Pancreas (tissue), 10 donors: ENCODE results near the gene CAPN5. TPM values are rescaled to one million over a fixed set of nuclear protein-coding genes. Genes with fewer than 3 reads are reported as not detected.

Experiments
- ATAC-seq, 4 donors: fragments of 200-7000 bp; cut with Tn5 transposase; one replicate each; pipeline versions ENCODE4 v1.8.0 to v1.9.1; 2020; ENCODE audit warnings: mild to moderate bottlenecking in 4 of 4, moderate library complexity in 4 of 4
- DNase-seq, 6 donors: peaks; one replicate each; pipeline ENCODE4 v3.0.0-alpha.2; 2020
- FAIRE-seq: peaks from 2 replicates; lab custom pipeline; 2012; peaks lifted over from hg19 to GRCh38; lab: Jason Lieb, UNC
- H3K27ac ChIP-seq, 4 donors: fragments of 200-600 bp; sonication (generic); 1 replicate in 3 of 4; 2 replicates in 1 of 4; pipeline versions ENCODE4 v1.5.0 to v1.8.0; 2020
- H3K27me3 ChIP-seq, 4 donors: fragments of 200-600 bp; one replicate each; pipeline ENCODE4 v1.8.0; 2021
- H3K36me3 ChIP-seq, 3 donors: fragments of 200-600 bp; sonication (generic) in 1 of 3; one replicate each; pipeline versions ENCODE4 v1.5.0 to v1.8.0; 2020 to 2021
- H3K4me1 ChIP-seq, 3 donors: fragments of 200-600 bp; one replicate each; pipeline ENCODE4 v1.8.0; 2021
- H3K4me3 ChIP-seq, 4 donors: fragments of 200-600 bp; sonication (generic) in 2 of 4; one replicate each; pipeline versions ENCODE4 v1.5.0 to v1.8.0; 2020 to 2021
- H3K9me3 ChIP-seq, 4 donors: fragments of 200-600 bp; one replicate each; pipeline ENCODE4 v1.8.0; 2021
- CTCF ChIP-seq, 4 donors: fragments of 200-600 bp; sonication (generic) in 3 of 4; IDR thresholded peaks; one replicate each; pipeline versions ENCODE4 v1.5.0 to v1.8.0; 2021; ENCODE audit warnings: antibody characterized with exemption in 4 of 4
- WGBS, 2 donors: extraction: QIAGEN DNeasy Blood & Tissue Kit; methylation state at CpG; one replicate each; pipeline ENCODE4 v1.1.7; 2013; 5-methylcytosine and 5-hydroxymethylcytosine counted together
- intact Hi-C, 3 donors: fragments of 100-400 bp; cut with DNase I; formaldehyde crosslinking; loops; one replicate each; pipeline versions ENCODE4 v1.11.1 to v1.14.2; 2022
- polyA plus RNA-seq, 2 donors: library from polyadenylated mRNA; stranded (reverse); fragments of 200-250 nt; gene quantifications; one replicate each; pipeline ENCODE4 v1.2.3, GENCODE V29; 2013
- total RNA-seq, 6 donors: library from RNA; stranded (reverse); fragmentation: NEBNext Ultra II Directional in 4 of 6; extraction: Animal tissue kit (Norgen Biotek cat#: 25700) in 4 of 6; gene quantifications; one replicate each; pipeline versions ENCODE4 v1.2.1 to v1.2.4, GENCODE V29; 2021 to 2023
- donor health status: healthy with polysubstance abuse.
- donor health status: DM: no; HTN: no; CAD: no; lungs with moderate emphysema.
- donor health status: DM: no; HTN: no; CAD: no.
- donor health status: control.
- donor health status: control.
- donor health status: Bipolar disorder and iron deficiency.
- donor health status: DM: yes; HTN: yes; CAD: no.
- donor health status: DM: no; HTN: no; CAD: no.
- donor health status: DM: no; HTN: no; CAD: no.
- donor health status: DM: yes; HTN: yes; CAD: no.

The CAPN5 gene
- total and polyA plus RNA-seq, 8 donors: 3.3 to 11.0 (median 6.1) TPM

- Histone ChIP-seq H3K4me1 (peaks cover 0 to 15% (median 0%) of the 10 kb centered on the region in 3 donors), H3K4me3 (no peak overlapping the region), H3K36me3 (no peaks in the 10 kb centered on the region), H3K9me3 (no peaks in the 10 kb centered on the region), H3K27me3 (no peaks in the 10 kb centered on the region), H3K27ac (no peak overlapping the region)
- no peak for TF ChIP-seq CTCF (IDR thresholded peaks at IDR 0.05)
- WGBS, 2 donors: 93 to 96% methylated on average over 11 of the region's 11 CpGs
- intact Hi-C loops: no loop called here
- FAIRE-seq: no peak
- no peak for ATAC-seq
- peak in 1 of 6 donors; percentile 6 for DNase-seq
Observed at GRCh38 chr11:77142091-77142975, 75.6 kb downstream of the CAPN5 start.

GRCh38 chr11:77143405-77144020 lies 76.7 kb downstream of the CAPN5 start:
- H3K4me3 ChIP-seq: no peak overlapping the region
- H3K9me3 ChIP-seq: no peaks in the 10 kb centered on the region
- H3K27me3 ChIP-seq: no peaks in the 10 kb centered on the region
- DNase-seq (peak in 2 of 6 donors; percentile 6 to 34), FAIRE-seq (no peak), ATAC-seq (no peak)
- TF ChIP-seq CTCF (IDR thresholded peaks at IDR 0.05): no peak
- H3K36me3 ChIP-seq: no peaks in the 10 kb centered on the region
- H3K4me1 ChIP-seq: peaks cover 0 to 15% (median 0%) of the 10 kb centered on the region in 3 donors
- intact Hi-C loops: no loop called here
- WGBS, 2 donors: 83% methylated on average over 8 of the region's 8 CpGs
- no peak overlapping the region for H3K27ac ChIP-seq

- WGBS, 2 donors: 93 to 95% methylated on average over 9 of the region's 9 CpGs
Observed at GRCh38 chr11:77144196-77144856, 77.6 kb downstream of the CAPN5 start.

GRCh38 chr11:77144857-77145428 lies 78.2 kb downstream of the CAPN5 start:
- Histone ChIP-seq H3K36me3 (no peaks in the 10 kb centered on the region), H3K4me3 (no peak overlapping the region), H3K27me3 (no peaks in the 10 kb centered on the region), H3K27ac (no peak overlapping the region), H3K4me1 (peaks cover 0 to 13% (median 0%) of the 10 kb centered on the region in 3 donors), H3K9me3 (no peaks in the 10 kb centered on the region)
- 76 to 79% methylated on average over 7 of the region's 7 CpGs for WGBS, 2 donors
- FAIRE-seq (no peak), DNase-seq (no peak), ATAC-seq (no peak)
- TF ChIP-seq CTCF (IDR thresholded peaks at IDR 0.05): no peak
- intact Hi-C loops: no loop called here

More at GRCh38 chr11:77144196-77144856, 77.6 kb downstream of the CAPN5 start:
- FAIRE-seq (no peak), ATAC-seq (no peak), DNase-seq (peak in 1 of 6 donors; percentile 29)
- Histone ChIP-seq H3K4me3 (no peak overlapping the region), H3K36me3 (no peaks in the 10 kb centered on the region), H3K27me3 (no peaks in the 10 kb centered on the region), H3K27ac (no peak overlapping the region), H3K4me1 (peaks cover 0 to 15% (median 0%) of the 10 kb centered on the region in 3 donors), H3K9me3 (no peaks in the 10 kb centered on the region)
- no peak for TF ChIP-seq CTCF (IDR thresholded peaks at IDR 0.05)
- intact Hi-C loops: no loop called here
